HG02571 (cell line): ENCODE results near the gene KRT36.

Experiments used
- ATAC-seq: cut with Tn5 transposase; IDR thresholded peaks from one replicate; pipeline ENCODE4 v1.9.1; 2021; ENCODE audit warnings: mild to moderate bottlenecking, moderate library complexity; ENCODE audit not compliant: unreplicated experiment

KRT36 gene

GRCh38 chr17:41522301-41523224 lies 32.9 kb upstream of the KRT36 start:
- ATAC-seq: no peak

- ATAC-seq: no peak
These were observed 32.0 kb upstream of the KRT36 start for GRCh38 chr17:41521574-41522261.

- no peak for ATAC-seq
These were observed 31.3 kb upstream of the KRT36 start for GRCh38 chr17:41520821-41521521.

- ATAC-seq: no peak
These were observed 30.0 kb upstream of the KRT36 start for GRCh38 chr17:41519501-41520224.

- no peak for ATAC-seq
These were observed 29.2 kb upstream of the KRT36 start, which contains the start of gene KRT15 for GRCh38 chr17:41518789-41519449. KRT15 (minus strand) TSS chr17:41518890; CDS start chr17:41518827, 63 bp downstream.

- ATAC-seq: no peak
These were observed 28.3 kb upstream of the KRT36 start for GRCh38 chr17:41518031-41518430.

- no peak for ATAC-seq
These were observed 27.1 kb upstream of the KRT36 start for GRCh38 chr17:41516830-41517283.

GRCh38 chr17:41516147-41516829 lies 26.6 kb upstream of the KRT36 start:
- no peak for ATAC-seq

- ATAC-seq: no peak
These were observed 23.4 kb upstream of the KRT36 start for GRCh38 chr17:41513168-41513547.

- ATAC-seq: no peak
These were observed 22.9 kb upstream of the KRT36 start for GRCh38 chr17:41512546-41513167.

GRCh38 chr17:41511716-41512115 lies 22.0 kb upstream of the KRT36 start:
- ATAC-seq: no peak

- no peak for ATAC-seq
These were observed 21.4 kb upstream of the KRT36 start for GRCh38 chr17:41511116-41511515.

- ATAC-seq: no peak
These were observed 20.7 kb upstream of the KRT36 start for GRCh38 chr17:41510251-41511065.

GRCh38 chr17:41507315-41507880 lies 17.7 kb upstream of the KRT36 start:
- ATAC-seq: no peak

GRCh38 chr17:41505809-41506767 lies 16.4 kb upstream of the KRT36 start:
- no peak for ATAC-seq

GRCh38 chr17:41505007-41505808 lies 15.5 kb upstream of the KRT36 start, which contains the start of gene KRT13:
KRT13 (minus strand) TSS chr17:41505612; CDS start chr17:41505550, 62 bp downstream.
- no peak for ATAC-seq
